ENCODE results near the gene PSMD2.

- no peak for TF ChIP-seq CTCF (conservative IDR thresholded peaks at IDR 0.05; ENCODE audit: low read depth, low read length)
- no peak for TF ChIP-seq EZH2 (IDR thresholded peaks at IDR 0.05; ENCODE audit: borderline replicate concordance, low read depth, low read length, poor library complexity, severe bottlenecking)
Measured at GRCh38 chr3:184333190-184333589, 34.1 kb downstream of the PSMD2 start.
